Mucosa of descending colon (tissue), 3 donors: ENCODE measurements around the gene GLO1. TPM values are rescaled to one million over a fixed set of nuclear protein-coding genes. Genes with fewer than 3 reads are reported as not detected.

Experiments
- ATAC-seq: fragments of 200-7000 bp; cut with Tn5 transposase; one replicate; pipeline ENCODE4 v1.9.1; 2020; ENCODE audit warnings: mild to moderate bottlenecking, moderate library complexity
- DNase-seq, 3 donors: peaks; one replicate each; pipeline ENCODE4 v3.0.0-alpha.2; 2020
- H3K36me3 ChIP-seq: fragments of 200-600 bp; one replicate; pipeline ENCODE4 v1.8.0; 2021; ENCODE audit warnings: low read depth, mild to moderate bottlenecking
- H3K4me1 ChIP-seq: fragments of 200-600 bp; one replicate; pipeline ENCODE4 v1.8.0; 2021; ENCODE audit warnings: low read depth, mild to moderate bottlenecking
- H3K4me3 ChIP-seq: fragments of 200-600 bp; one replicate; pipeline ENCODE4 v1.8.0; 2021; ENCODE audit warnings: mild to moderate bottlenecking
- H3K9me3 ChIP-seq: fragments of 200-600 bp; one replicate; pipeline ENCODE4 v1.8.0; 2021; ENCODE audit warnings: mild to moderate bottlenecking
- intact Hi-C, 2 donors: fragments of 100-400 bp; cut with DNase I in 1 of 2; cut with micrococcal nuclease in 1 of 2; formaldehyde crosslinking; loops; one replicate each; pipeline versions ENCODE4 v1.11.0 to v1.11.1; 2022; cut with DNase I, micrococcal nuclease
- total RNA-seq, 3 donors: library from RNA; stranded (reverse); fragmentation: NEBNext Ultra II Directional in 2 of 3; extraction: Animal tissue kit (Norgen Biotek cat#: 25700) in 2 of 3; gene quantifications; one replicate each; pipeline versions ENCODE4 v1.2.1 to v1.2.4, GENCODE V29; 2021 to 2023
- TF ChIP-seq, protein P1 (sequence below): fragments of 200-600 bp; IDR thresholded peaks from one replicate; pipeline ENCODE4 v1.8.0; 2022; ENCODE audit warnings: antibody characterized with exemption, mild to moderate bottlenecking
- donor health status: DM: no; HTN: no; CAD: no; lungs with moderate emphysema.
- donor health status: DM: no; HTN: no; CAD: no.
- donor health status: DM: no; HTN: yes; CAD: no.

Gene GLO1
- total RNA-seq, 3 donors from 2014 or later = 37.9 to 55.4 (median 47.3) TPM

DNA sequence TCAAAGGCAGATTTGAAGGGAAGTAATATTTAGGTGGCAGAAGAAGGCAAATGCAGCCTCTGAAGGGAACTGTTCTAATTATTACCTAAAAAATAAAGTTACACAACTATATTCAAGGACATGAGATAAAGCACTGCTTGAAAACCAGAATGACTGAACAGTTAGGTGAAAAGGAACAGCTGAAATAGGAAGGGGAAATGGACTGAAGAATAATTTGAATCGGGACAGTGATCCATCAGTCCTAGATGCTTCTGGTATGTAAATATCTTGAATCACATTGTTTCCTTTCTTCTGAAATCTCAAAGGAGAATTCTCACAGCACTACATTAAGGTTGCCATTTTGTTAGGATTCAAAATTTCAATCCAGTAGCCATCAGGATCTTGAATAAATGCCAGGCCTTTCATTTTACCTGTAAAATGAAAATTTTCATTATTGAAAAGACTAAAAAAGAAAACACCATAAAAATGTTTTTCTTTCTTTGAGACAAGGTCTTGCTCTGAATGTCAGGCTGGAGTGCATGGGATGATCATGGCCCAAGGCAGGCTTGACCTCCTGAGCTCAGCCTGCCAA is 25.9 kb downstream of the GLO1 start:
- no peaks in the 10 kb centered on the region for H3K4me1 ChIP-seq
- ATAC-seq (no peak), DNase-seq (no peak)
- no peak overlapping the region for H3K4me3 ChIP-seq
- intact Hi-C loops = no loop called here
- TF ChIP-seq, protein P1, sequence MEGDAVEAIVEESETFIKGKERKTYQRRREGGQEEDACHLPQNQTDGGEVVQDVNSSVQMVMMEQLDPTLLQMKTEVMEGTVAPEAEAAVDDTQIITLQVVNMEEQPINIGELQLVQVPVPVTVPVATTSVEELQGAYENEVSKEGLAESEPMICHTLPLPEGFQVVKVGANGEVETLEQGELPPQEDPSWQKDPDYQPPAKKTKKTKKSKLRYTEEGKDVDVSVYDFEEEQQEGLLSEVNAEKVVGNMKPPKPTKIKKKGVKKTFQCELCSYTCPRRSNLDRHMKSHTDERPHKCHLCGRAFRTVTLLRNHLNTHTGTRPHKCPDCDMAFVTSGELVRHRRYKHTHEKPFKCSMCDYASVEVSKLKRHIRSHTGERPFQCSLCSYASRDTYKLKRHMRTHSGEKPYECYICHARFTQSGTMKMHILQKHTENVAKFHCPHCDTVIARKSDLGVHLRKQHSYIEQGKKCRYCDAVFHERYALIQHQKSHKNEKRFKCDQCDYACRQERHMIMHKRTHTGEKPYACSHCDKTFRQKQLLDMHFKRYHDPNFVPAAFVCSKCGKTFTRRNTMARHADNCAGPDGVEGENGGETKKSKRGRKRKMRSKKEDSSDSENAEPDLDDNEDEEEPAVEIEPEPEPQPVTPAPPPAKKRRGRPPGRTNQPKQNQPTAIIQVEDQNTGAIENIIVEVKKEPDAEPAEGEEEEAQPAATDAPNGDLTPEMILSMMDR = no peak
- no peaks in the 10 kb centered on the region for H3K36me3 ChIP-seq
- no peaks in the 10 kb centered on the region for H3K9me3 ChIP-seq

DNA sequence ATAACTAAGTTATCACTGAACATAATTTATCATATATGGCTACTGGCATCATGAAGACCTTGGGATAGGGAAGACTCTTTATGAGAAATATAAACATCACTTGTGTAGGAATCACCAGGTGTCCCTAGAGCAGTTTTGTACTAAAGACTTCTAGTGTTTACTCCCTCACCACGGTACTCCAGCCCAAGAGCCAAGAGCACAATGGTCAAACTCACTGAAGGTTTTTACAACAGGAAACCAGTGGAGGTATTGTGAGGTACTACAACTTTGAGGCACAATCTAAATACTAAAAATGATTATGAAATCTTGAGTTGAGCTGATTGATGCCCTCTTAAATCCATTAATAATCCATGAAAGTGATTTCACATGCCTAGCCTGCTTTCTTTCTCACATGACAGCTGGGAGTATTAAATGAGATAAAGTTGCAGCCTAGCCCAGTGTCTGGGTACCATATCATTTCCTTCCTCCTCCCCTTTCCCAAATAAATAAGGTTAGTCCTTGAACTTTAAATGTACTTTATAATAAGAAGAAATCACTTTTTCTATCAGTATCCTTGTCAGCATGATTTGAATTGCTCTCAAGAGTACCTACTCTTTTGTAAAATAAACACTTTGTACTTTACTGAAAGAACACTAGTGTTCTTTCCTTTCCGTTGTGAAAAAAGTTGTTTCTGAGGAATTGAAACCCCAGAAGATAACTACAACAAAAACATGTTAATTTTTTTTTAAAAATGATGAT is 26.5 kb downstream of the GLO1 start:
- no peak overlapping the region for H3K4me3 ChIP-seq
- intact Hi-C loops = no loop called here
- no peaks in the 10 kb centered on the region for H3K9me3 ChIP-seq
- DNase-seq (no peak), ATAC-seq (no peak)
- TF ChIP-seq, protein P1 = no peak
- no peaks in the 10 kb centered on the region for H3K36me3 ChIP-seq
- no peaks in the 10 kb centered on the region for H3K4me1 ChIP-seq

GRCh38 chr6:38673397-38674165 is 29.4 kb downstream of the GLO1 start:
- no peak overlapping the region for H3K4me3 ChIP-seq
- intact Hi-C loops = no loop called here
- no peaks in the 10 kb centered on the region for H3K9me3 ChIP-seq
- no peaks in the 10 kb centered on the region for H3K36me3 ChIP-seq
- no peaks in the 10 kb centered on the region for H3K4me1 ChIP-seq
- TF ChIP-seq, protein P1 = no peak
- DNase-seq = no peak
- peak; percentile 21 for ATAC-seq

- DNase-seq (peak in 1 of 3 donors; percentile 48), ATAC-seq (peak; percentile 79)
- TF ChIP-seq, protein P1 = peak; percentile 66
- Histone ChIP-seq H3K9me3 (no peaks in the 10 kb centered on the region), H3K36me3 (no peaks in the 10 kb centered on the region), H3K4me3 (no peak overlapping the region), H3K4me1 (no peaks in the 10 kb centered on the region)
- intact Hi-C loops = no loop called here
Observed at GRCh38 chr6:38671885-38672467, 31.0 kb downstream of the GLO1 start.

GRCh38 chr6:38658418-38659167 is 44.4 kb downstream of the GLO1 start:
- intact Hi-C loops = no loop called here
- no peaks in the 10 kb centered on the region for H3K36me3 ChIP-seq
- no peaks in the 10 kb centered on the region for H3K9me3 ChIP-seq
- TF ChIP-seq, protein P1 = no peak
- no peak for ATAC-seq
- H3K4me1 ChIP-seq = no peaks in the 10 kb centered on the region
- H3K4me3 ChIP-seq = no peak overlapping the region
- DNase-seq = no peak
